Activated T-cell treated with anti-CD3 and anti-CD28 coated beads, Interleukin-2, amount 50 U/mL, for 72 hours (primary cell): ENCODE data around the gene TLK2. TPM values are rescaled to one million over a fixed set of nuclear protein-coding genes. Genes with fewer than 3 reads are reported as not detected.

Experiments used
- ATAC-seq, 2 donors: fragments of 150-1000 bp; cut with Tn5 transposase; replicated peaks in 1 of 2; 2 replicates each; pipeline ENCODE4 v1.10.0; 2021; ENCODE audit warnings: moderate library complexity in 2 of 2, mild to moderate bottlenecking in 1 of 2
- DNase-seq, 2 donors: peaks; one replicate each; pipeline ENCODE4 v3.0.0; 2021 to 2022; ENCODE audit warnings: mixed read lengths in 1 of 2
- H3K27ac Mint-ChIP-seq: one replicate; pipeline ENCODE4 v1.8.0; 2022; ENCODE audit warnings: mild to moderate bottlenecking, moderate library complexity, mixed read lengths
- H3K27me3 Mint-ChIP-seq: one replicate; pipeline ENCODE4 v1.8.0; 2022; ENCODE audit warnings: low read depth, mixed read lengths
- H3K36me3 Mint-ChIP-seq, 2 donors: one replicate each; pipeline ENCODE4 v1.8.0; 2022; ENCODE audit warnings: mixed read lengths in 2 of 2, mild to moderate bottlenecking in 1 of 2; ENCODE audit not compliant: insufficient read depth in 2 of 2
- H3K4me1 Mint-ChIP-seq: one replicate; pipeline ENCODE4 v1.8.0; 2022; ENCODE audit warnings: low read depth, mixed read lengths
- H3K4me3 Mint-ChIP-seq, 2 donors: one replicate each; pipeline ENCODE4 v1.8.0; 2022; ENCODE audit warnings: mild to moderate bottlenecking in 2 of 2, mixed read lengths in 2 of 2, moderate library complexity in 2 of 2
- H3K9me3 Mint-ChIP-seq, 2 donors: one replicate each; pipeline ENCODE4 v1.8.0; 2022; ENCODE audit warnings: mixed read lengths in 2 of 2
- total RNA-seq, 2 donors: library from RNA; stranded (reverse); gene quantifications; one replicate each; pipeline ENCODE4 v1.2.3, GENCODE V29; 2022

Gene TLK2
- total RNA-seq, 2 donors from 2014 or later, result 46.6 to 47.6 TPM

DNA sequence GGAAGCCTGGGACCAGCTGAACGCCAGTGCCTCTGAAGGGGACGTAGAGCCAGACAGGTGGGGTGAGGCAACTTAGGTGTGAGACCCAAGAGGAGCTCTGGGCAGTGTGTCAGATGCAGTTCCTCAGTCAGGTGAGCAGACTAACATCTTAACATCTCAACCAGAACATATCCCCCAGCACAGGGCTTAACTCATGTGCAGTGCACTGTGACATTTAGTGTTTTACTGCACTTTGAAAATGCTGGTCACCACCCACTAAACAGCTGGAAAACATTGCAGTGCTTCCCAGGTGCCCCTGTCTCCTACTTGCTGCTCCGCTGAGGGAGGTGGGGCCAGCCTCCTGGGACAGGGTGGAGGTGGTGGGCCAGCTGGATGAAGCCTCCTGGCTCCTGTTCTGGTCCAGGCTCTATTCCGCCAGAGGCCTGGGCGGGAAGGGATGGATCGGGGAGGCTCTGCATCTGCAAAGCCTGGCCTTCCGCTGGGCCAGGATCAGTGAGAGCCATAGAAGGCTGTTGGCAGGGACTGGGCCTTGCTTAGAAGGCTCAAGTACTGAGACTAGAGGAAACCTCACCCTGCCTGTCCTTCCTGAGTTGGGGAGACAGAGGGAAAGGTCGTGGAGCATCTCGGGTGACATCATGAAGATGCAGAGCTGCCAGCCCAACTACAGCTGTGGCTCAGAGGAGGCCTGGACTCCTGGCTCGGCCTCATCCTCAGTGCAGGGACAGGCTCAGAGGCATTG lies 141.0 kb downstream of the TLK2 start:
- Mint-ChIP-seq H3K27me3 (no peaks in the 10 kb centered on the region), H3K4me3 (no peak overlapping the region), H3K4me1 (peaks cover 7% of the 10 kb centered on the region), H3K9me3 (no peaks in the 10 kb centered on the region), H3K27ac (no peak overlapping the region), H3K36me3 (no peaks in the 10 kb centered on the region)
- DNase-seq, result no peak
- no peak for ATAC-seq

DNA sequence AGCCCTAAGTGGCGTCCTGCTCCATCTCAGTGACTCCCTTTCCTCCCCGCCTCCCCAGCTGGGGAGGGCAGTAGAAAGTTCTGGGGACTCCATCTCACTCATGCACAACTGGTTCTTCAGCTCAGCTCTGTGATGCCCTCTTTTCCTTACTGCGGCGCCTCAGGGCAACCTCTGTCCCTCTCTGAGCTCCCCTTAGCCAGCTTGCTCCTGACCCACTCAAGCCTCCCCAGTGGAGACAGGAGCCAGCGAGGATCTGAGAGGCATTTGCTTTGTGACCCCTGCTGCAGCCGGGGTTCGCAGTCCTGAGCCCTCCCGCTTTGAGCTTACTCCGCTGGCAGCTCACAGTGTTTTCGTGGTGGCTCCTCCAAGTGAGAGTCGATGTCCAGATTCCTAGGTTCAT lies 142.6 kb downstream of the TLK2 start:
- H3K4me1 Mint-ChIP-seq, result peaks cover 4% of the 10 kb centered on the region
- no peaks in the 10 kb centered on the region for H3K36me3 Mint-ChIP-seq
- no peaks in the 10 kb centered on the region for H3K9me3 Mint-ChIP-seq
- H3K4me3 Mint-ChIP-seq, result no peak overlapping the region
- no peak overlapping the region for H3K27ac Mint-ChIP-seq
- no peak for DNase-seq
- no peak for ATAC-seq
- peaks cover 9% of the 10 kb centered on the region for H3K27me3 Mint-ChIP-seq

- no peak for DNase-seq
- no peaks in the 10 kb centered on the region for H3K36me3 Mint-ChIP-seq
- peaks cover 28% of the 10 kb centered on the region for H3K27me3 Mint-ChIP-seq
- peak overlapping the region in 1 of 2 donors; percentile 69 for H3K4me3 Mint-ChIP-seq
- no peaks in the 10 kb centered on the region for H3K9me3 Mint-ChIP-seq
- ATAC-seq, result no peak
- no peak overlapping the region for H3K27ac Mint-ChIP-seq
- H3K4me1 Mint-ChIP-seq, result peaks cover 27% of the 10 kb centered on the region
Observed at GRCh38 chr17:62625184-62625869, 146.7 kb downstream of the TLK2 start.

DNA sequence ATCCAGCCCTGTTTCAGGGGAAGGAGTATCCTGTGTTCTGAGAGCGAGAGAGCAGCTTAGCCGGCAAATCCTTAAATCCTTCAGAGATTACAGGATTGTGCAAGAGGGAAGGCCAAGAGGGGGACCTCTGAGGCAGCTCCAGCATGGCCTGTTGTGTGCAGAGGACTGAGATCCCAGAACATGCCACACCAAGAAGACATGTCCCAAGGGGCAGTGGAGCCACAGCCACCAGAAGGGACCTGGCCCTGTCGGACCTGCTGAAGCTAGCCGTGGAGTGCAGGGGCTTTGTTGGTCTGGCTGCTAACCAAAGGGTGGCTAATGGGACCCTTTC lies 147.2 kb downstream of the TLK2 start:
- Mint-ChIP-seq H3K36me3 (no peaks in the 10 kb centered on the region), H3K27me3 (peaks cover 28% of the 10 kb centered on the region), H3K9me3 (no peaks in the 10 kb centered on the region), H3K27ac (peak overlapping the region; percentile 48), H3K4me3 (peak overlapping the region; percentile 60 to 69), H3K4me1 (peaks cover 27% of the 10 kb centered on the region)
- ATAC-seq (no peak), DNase-seq (no peak)

DNA sequence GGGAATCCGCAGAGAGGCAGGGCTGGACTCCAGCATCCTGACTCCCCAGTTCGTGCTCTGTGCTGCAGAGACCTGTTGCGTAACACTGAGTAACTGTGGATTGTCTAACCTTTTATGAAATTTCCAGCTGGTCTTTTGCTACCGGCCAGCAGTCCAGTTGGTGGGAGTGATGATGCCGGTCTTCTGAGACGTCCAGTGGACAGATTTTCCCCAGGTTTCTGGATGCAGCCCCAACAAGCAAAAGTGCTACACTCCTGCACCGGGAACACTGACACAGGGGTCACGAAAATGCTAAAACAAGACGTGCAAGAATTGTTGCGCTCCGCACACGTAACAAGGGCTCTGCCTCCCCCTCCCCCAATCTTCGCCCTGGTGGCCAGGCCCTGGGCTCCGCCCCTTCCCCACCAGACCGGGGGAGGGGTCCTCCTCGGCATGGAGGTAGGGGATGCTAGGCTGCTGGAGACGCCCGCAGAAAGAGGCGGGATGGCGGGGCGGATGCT lies 148.1 kb downstream of the TLK2 start:
- peaks cover 27% of the 10 kb centered on the region for H3K4me1 Mint-ChIP-seq
- no peak for ATAC-seq
- H3K36me3 Mint-ChIP-seq, result no peaks in the 10 kb centered on the region
- no peak overlapping the region for H3K27ac Mint-ChIP-seq
- H3K27me3 Mint-ChIP-seq, result peaks cover 28% of the 10 kb centered on the region
- no peaks in the 10 kb centered on the region for H3K9me3 Mint-ChIP-seq
- no peak for DNase-seq
- peak overlapping the region; percentile 83 to 85 for H3K4me3 Mint-ChIP-seq

GRCh38 chr17:62627219-62627903 lies 148.7 kb downstream of the TLK2 start, which contains the start of gene MRC2:
Gene MRC2 (plus strand): TSS chr17:62627670. CDS start chr17:62627803, 133 bp downstream.
- ATAC-seq, result peak; percentile 69 to 70
- H3K4me3 Mint-ChIP-seq, result peak within 1 kb of the TSS; percentile 90 to 95

GRCh38 chr17:62627904-62628633 lies 149.4 kb downstream of the TLK2 start:
- Mint-ChIP-seq H3K4me3 (peak overlapping the region; percentile 90 to 95), H3K27me3 (peaks cover 36% of the 10 kb centered on the region), H3K4me1 (peaks cover 27% of the 10 kb centered on the region), H3K27ac (peak overlapping the region; percentile 78), H3K36me3 (no peaks in the 10 kb centered on the region), H3K9me3 (no peaks in the 10 kb centered on the region)
- DNase-seq (peak; percentile 35 to 45), ATAC-seq (peak; percentile 63 to 64)

More at GRCh38 chr17:62627219-62627903, 148.7 kb downstream of the TLK2 start, which contains the start of gene MRC2:
- peak; percentile 44 to 48 for DNase-seq
- no peaks in the 10 kb centered on the region for H3K9me3 Mint-ChIP-seq
- no peaks in the 10 kb centered on the region for H3K36me3 Mint-ChIP-seq
- peak within 1 kb of the TSS; percentile 78 for H3K27ac Mint-ChIP-seq
- peaks cover 27% of the 10 kb centered on the region for H3K4me1 Mint-ChIP-seq
- peaks cover 30% of the 10 kb centered on the region for H3K27me3 Mint-ChIP-seq

- Mint-ChIP-seq H3K4me3 (peak overlapping the region; percentile 90 to 95), H3K27ac (no peak overlapping the region), H3K27me3 (peaks cover 36% of the 10 kb centered on the region), H3K9me3 (no peaks in the 10 kb centered on the region), H3K4me1 (peaks cover 27% of the 10 kb centered on the region), H3K36me3 (no peaks in the 10 kb centered on the region)
- DNase-seq (no peak), ATAC-seq (no peak)
Observed at GRCh38 chr17:62628831-62629555, 150.4 kb downstream of the TLK2 start.

- peaks cover 27% of the 10 kb centered on the region for H3K4me1 Mint-ChIP-seq
- H3K4me3 Mint-ChIP-seq, result peak overlapping the region in 1 of 2 donors; percentile 25
- DNase-seq (no peak), ATAC-seq (no peak)
- peaks cover 36% of the 10 kb centered on the region for H3K27me3 Mint-ChIP-seq
- no peaks in the 10 kb centered on the region for H3K9me3 Mint-ChIP-seq
- no peak overlapping the region for H3K27ac Mint-ChIP-seq
- H3K36me3 Mint-ChIP-seq, result no peaks in the 10 kb centered on the region
Observed at GRCh38 chr17:62629556-62630364, 151.1 kb downstream of the TLK2 start.

DNA sequence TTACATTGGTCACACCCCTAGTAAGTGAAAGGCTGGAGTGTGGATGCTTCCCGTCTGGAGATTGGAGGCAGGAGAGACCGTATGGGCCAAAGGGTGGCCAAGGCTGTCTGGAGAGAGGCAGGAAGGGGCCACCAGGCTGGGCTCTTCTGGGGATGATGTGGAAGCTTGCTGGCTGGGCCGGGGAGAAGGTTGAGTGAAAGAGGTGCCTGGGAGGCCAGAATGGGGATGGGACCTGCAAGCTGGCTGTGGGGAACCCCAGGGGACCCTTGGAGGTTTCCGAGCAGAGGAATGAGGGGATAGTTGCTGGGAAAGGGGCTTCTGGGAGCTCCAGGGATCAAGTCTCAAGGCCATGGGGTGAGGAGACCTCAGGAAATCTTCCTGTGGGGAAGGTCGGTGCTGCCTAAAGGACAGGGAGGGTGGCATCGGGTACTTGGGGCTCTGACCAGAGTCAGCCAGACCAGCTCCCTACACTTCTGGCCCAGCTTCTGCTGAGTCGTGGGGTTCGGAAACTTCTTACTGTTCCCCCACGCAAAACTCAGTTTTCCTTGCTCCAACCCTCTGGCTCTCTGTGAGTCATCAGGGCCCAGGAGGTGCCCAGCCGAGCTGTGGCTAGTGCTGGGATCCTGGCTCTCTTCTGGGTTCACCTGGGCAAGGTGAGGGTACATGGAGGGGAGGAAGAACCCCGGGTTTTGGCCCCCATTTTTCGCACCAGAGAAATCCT lies 151.9 kb downstream of the TLK2 start:
- H3K27me3 Mint-ChIP-seq, result peaks cover 34% of the 10 kb centered on the region
- H3K4me3 Mint-ChIP-seq, result no peak overlapping the region
- DNase-seq (no peak), ATAC-seq (no peak)
- H3K4me1 Mint-ChIP-seq, result peaks cover 27% of the 10 kb centered on the region
- H3K9me3 Mint-ChIP-seq, result no peaks in the 10 kb centered on the region
- H3K36me3 Mint-ChIP-seq, result no peaks in the 10 kb centered on the region
- no peak overlapping the region for H3K27ac Mint-ChIP-seq
